Neural cell (in vitro differentiated cells): Measurements from ENCODE around the gene ZCCHC4. TPM values are rescaled to one million over a fixed set of nuclear protein-coding genes. Genes with fewer than 3 reads are reported as not detected.

Source experiments
- H2AFZ ChIP-seq: fragments of 200-600, 300-800 bp; sonication (generic), shearing (Covaris generic); 2 replicates; pipeline ENCODE4 v1.6.0; 2014; ENCODE audit warnings: low read depth, mild to moderate bottlenecking, antibody characterized with exemption, low read length, moderate library complexity
- H3F3A ChIP-seq: fragments of 200-600 bp; shearing (Covaris generic); 2 replicates; pipeline ENCODE4 v1.6.1; 2016; ENCODE audit warnings: mild to moderate bottlenecking, moderate library complexity, mixed read lengths, antibody characterized with exemption, low read length; ENCODE audit not compliant: insufficient read depth, poor library complexity, severe bottlenecking
- H3K27ac ChIP-seq: fragments of 200-600, 300-800 bp; sonication (generic), shearing (Covaris generic); 2 replicates; pipeline ENCODE4 v1.5.1; 2014; ENCODE audit warnings: mild to moderate bottlenecking, low read length, moderate library complexity
- H3K27me3 ChIP-seq: fragments of 300-800, 200-600 bp; sonication (generic), shearing (Covaris generic); 2 replicates; pipeline ENCODE4 v1.6.0; 2014; ENCODE audit warnings: mild to moderate bottlenecking, low read depth, low read length, moderate library complexity; ENCODE audit not compliant: insufficient read depth
- H3K36me3 ChIP-seq: fragments of 300-800, 200-600 bp; sonication (generic), shearing (Covaris generic); 2 replicates; pipeline ENCODE4 v1.5.1; 2014; ENCODE audit warnings: mild to moderate bottlenecking, antibody characterized with exemption, low read length, moderate library complexity; ENCODE audit not compliant: insufficient read depth
- H3K4me2 ChIP-seq: fragments of 300-800, 200-600 bp; sonication (generic), shearing (Covaris generic); 2 replicates; pipeline ENCODE4 v1.6.0; 2014; ENCODE audit warnings: mild to moderate bottlenecking, low read length
- H3K4me3 ChIP-seq: fragments of 300-800, 200-600 bp; sonication (generic), shearing (Covaris generic); 2 replicates; pipeline ENCODE4 v1.5.1; 2014; ENCODE audit warnings: mild to moderate bottlenecking, low read length, moderate library complexity
- H3K79me2 ChIP-seq: fragments of 200-600 bp; shearing (Covaris generic); replicated peaks from 2 replicates; pipeline ENCODE4 v1.6.0; 2014; ENCODE audit warnings: mild to moderate bottlenecking, low read length, moderate library complexity; ENCODE audit not compliant: insufficient read depth
- H3K9ac ChIP-seq: fragments of 300-800, 200-600 bp; sonication (generic), shearing (Covaris generic); 2 replicates; pipeline ENCODE4 v1.6.1; 2016; ENCODE audit warnings: mild to moderate bottlenecking, low read length, mixed read lengths
- H3K9me2 ChIP-seq: fragments of 200-600 bp; shearing (Covaris generic); 2 replicates; pipeline ENCODE4 v1.6.1; 2016; ENCODE audit warnings: mild to moderate bottlenecking, low read length, mixed read lengths; ENCODE audit not compliant: insufficient read depth
- H3K9me3 ChIP-seq: fragments of 200-600, 300-800 bp; sonication (generic), shearing (Covaris generic); 2 replicates; pipeline ENCODE4 v1.6.1; 2016; ENCODE audit warnings: mild to moderate bottlenecking, mixed run types, low read length, moderate library complexity, mixed read lengths
- H4K20me1 ChIP-seq: fragments of 200-600 bp; shearing (Covaris generic); 2 replicates; pipeline ENCODE4 v1.6.1; 2016; ENCODE audit warnings: mild to moderate bottlenecking, mixed run types; ENCODE audit not compliant: insufficient read depth
- EP300 ChIP-seq: fragments of 450-650 bp; conservative IDR thresholded peaks from 2 replicates; pipeline ENCODE4 v1.6.1; 2014; ENCODE audit warnings: antibody characterized with exemption, mild to moderate bottlenecking, moderate library complexity; ENCODE audit not compliant: poor library complexity, severe bottlenecking
- EZH2 ChIP-seq: fragments of 200-600, 300-800 bp; shearing (Covaris generic), sonication (generic); IDR thresholded peaks from 2 replicates; pipeline ENCODE4 v1.6.1; 2014; ENCODE audit warnings: antibody characterized with exemption, low read length, borderline replicate concordance, mild to moderate bottlenecking; ENCODE audit not compliant: insufficient read depth, poor library complexity, severe bottlenecking
- MXI1 ChIP-seq: fragments of 450-650 bp; conservative IDR thresholded peaks from 2 replicates; pipeline ENCODE4 v1.6.1; 2014; ENCODE audit warnings: antibody characterized with exemption, mild to moderate bottlenecking; ENCODE audit not compliant: poor library complexity, severe bottlenecking
- POLR2AphosphoS5 ChIP-seq: IDR thresholded peaks from 2 replicates; pipeline ENCODE4 v1.6.1; 2012
- RAD21 ChIP-seq: fragments of 450-650 bp; conservative IDR thresholded peaks from 2 replicates; pipeline ENCODE4 v1.6.1; 2014; ENCODE audit warnings: antibody characterized with exemption, mild to moderate bottlenecking, moderate library complexity
- SMC3 ChIP-seq: fragments of 450-650 bp; conservative IDR thresholded peaks from 2 replicates; pipeline ENCODE4 v1.6.1; 2014; ENCODE audit warnings: antibody characterized with exemption, mild to moderate bottlenecking, moderate library complexity; ENCODE audit not compliant: poor library complexity
- TAF1 ChIP-seq: IDR thresholded peaks from 2 replicates; pipeline ENCODE4 v1.6.1; 2012; ENCODE audit warnings: low read depth
- polyA plus RNA-seq: library from polyadenylated mRNA; depleted of rRNA; stranded (reverse); fragments of >200 nt; gene quantifications from 2 replicates; pipeline ENCODE4 v1.2.3, GENCODE V29; 2014
- TF ChIP-seq, protein P1 (sequence below): IDR thresholded peaks from 2 replicates; pipeline ENCODE4 v1.6.1; 2012; ENCODE audit warnings: borderline replicate concordance
- TF ChIP-seq, protein P2 (sequence below): fragments of 450-650 bp; IDR thresholded peaks from 2 replicates; pipeline ENCODE4 v1.5.1; 2014; ENCODE audit warnings: antibody characterized with exemption, mild to moderate bottlenecking, moderate library complexity; ENCODE audit not compliant: poor library complexity, severe bottlenecking

The ZCCHC4 gene
- polyA plus RNA-seq, 1 donor from 2014 or later: 8.6 TPM

- TF ChIP-seq, protein P1, sequence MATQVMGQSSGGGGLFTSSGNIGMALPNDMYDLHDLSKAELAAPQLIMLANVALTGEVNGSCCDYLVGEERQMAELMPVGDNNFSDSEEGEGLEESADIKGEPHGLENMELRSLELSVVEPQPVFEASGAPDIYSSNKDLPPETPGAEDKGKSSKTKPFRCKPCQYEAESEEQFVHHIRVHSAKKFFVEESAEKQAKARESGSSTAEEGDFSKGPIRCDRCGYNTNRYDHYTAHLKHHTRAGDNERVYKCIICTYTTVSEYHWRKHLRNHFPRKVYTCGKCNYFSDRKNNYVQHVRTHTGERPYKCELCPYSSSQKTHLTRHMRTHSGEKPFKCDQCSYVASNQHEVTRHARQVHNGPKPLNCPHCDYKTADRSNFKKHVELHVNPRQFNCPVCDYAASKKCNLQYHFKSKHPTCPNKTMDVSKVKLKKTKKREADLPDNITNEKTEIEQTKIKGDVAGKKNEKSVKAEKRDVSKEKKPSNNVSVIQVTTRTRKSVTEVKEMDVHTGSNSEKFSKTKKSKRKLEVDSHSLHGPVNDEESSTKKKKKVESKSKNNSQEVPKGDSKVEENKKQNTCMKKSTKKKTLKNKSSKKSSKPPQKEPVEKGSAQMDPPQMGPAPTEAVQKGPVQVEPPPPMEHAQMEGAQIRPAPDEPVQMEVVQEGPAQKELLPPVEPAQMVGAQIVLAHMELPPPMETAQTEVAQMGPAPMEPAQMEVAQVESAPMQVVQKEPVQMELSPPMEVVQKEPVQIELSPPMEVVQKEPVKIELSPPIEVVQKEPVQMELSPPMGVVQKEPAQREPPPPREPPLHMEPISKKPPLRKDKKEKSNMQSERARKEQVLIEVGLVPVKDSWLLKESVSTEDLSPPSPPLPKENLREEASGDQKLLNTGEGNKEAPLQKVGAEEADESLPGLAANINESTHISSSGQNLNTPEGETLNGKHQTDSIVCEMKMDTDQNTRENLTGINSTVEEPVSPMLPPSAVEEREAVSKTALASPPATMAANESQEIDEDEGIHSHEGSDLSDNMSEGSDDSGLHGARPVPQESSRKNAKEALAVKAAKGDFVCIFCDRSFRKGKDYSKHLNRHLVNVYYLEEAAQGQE: no peak
- no peak for TF ChIP-seq TAF1
- Histone ChIP-seq H3K27me3 (no peaks in the 10 kb centered on the region), H3K9me2 (no peaks in the 10 kb centered on the region), H3K9me3 (no peaks in the 10 kb centered on the region), H3K4me3 (no peak overlapping the region), H3K79me2 (no peaks in the 10 kb centered on the region), H3K27ac (no peak overlapping the region), H2AFZ (no peak overlapping the region), H3K4me2 (no peak overlapping the region), H4K20me1 (no peaks in the 10 kb centered on the region), H3K36me3 (no peaks in the 10 kb centered on the region), H3F3A (no peaks in the 10 kb centered on the region), H3K9ac (no peak overlapping the region)
Observed at GRCh38 chr4:25330335-25330734, 17.8 kb downstream of the ZCCHC4 start.

DNA sequence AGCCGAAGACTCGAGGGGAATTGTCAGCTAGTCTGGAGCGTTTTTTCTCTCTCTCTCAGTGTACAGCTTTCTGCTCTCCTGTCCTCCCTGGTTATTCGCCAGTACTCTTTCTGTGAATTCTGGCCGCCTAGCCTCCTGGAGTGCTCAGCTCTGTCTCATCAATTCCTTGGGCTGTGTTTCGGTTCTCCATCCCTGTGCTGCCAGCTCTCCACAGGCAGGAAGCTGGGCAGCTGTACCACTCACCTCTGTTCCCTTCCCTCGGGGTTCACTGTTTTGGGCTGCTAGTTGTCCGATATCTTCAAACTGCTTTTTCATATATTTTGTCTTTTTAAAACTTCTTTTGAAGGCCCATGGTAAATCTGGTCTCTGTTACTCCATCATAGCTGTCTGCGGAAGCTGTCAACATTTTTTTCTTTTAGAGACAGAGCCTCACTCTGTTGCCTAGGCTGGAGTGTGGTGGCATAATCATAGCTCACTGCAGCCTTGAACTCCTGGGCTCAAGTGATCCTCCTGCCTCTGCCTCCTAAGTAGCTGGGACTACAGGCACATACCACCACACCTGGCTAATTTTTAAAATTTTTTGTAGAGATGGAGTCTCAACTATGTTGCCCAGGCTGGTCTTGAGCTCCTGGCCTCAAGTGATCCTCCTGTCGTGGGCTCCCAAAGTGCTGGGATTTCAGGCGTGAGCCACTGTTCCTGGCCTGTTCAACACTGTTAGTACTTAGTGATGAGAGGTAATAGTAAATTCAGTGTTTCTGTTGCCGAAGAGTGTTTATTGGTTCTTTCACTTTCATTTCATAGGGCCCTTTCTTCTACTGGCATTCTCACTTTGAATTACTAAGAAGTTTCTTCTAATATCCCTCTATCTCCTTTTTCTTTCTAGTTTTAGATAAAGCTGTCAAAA, 18.6 kb downstream of the ZCCHC4 start:
- H3K27me3 ChIP-seq: no peaks in the 10 kb centered on the region
- H3F3A ChIP-seq: no peaks in the 10 kb centered on the region
- no peak for TF ChIP-seq TAF1
- TF ChIP-seq SMC3: no peak
- no peak for TF ChIP-seq EP300
- no peak for TF ChIP-seq EZH2
- TF ChIP-seq, protein P2, sequence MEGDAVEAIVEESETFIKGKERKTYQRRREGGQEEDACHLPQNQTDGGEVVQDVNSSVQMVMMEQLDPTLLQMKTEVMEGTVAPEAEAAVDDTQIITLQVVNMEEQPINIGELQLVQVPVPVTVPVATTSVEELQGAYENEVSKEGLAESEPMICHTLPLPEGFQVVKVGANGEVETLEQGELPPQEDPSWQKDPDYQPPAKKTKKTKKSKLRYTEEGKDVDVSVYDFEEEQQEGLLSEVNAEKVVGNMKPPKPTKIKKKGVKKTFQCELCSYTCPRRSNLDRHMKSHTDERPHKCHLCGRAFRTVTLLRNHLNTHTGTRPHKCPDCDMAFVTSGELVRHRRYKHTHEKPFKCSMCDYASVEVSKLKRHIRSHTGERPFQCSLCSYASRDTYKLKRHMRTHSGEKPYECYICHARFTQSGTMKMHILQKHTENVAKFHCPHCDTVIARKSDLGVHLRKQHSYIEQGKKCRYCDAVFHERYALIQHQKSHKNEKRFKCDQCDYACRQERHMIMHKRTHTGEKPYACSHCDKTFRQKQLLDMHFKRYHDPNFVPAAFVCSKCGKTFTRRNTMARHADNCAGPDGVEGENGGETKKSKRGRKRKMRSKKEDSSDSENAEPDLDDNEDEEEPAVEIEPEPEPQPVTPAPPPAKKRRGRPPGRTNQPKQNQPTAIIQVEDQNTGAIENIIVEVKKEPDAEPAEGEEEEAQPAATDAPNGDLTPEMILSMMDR: no peak
- TF ChIP-seq RAD21: no peak
- TF ChIP-seq MXI1: no peak
- TF ChIP-seq, protein P1: no peak
- no peak for TF ChIP-seq POLR2AphosphoS5
- H3K4me2 ChIP-seq: no peak overlapping the region
- no peaks in the 10 kb centered on the region for H4K20me1 ChIP-seq
- no peak overlapping the region for H2AFZ ChIP-seq
- no peak overlapping the region for H3K9ac ChIP-seq
- H3K9me3 ChIP-seq: no peaks in the 10 kb centered on the region
- H3K27ac ChIP-seq: no peak overlapping the region
- no peaks in the 10 kb centered on the region for H3K9me2 ChIP-seq
- no peaks in the 10 kb centered on the region for H3K79me2 ChIP-seq
- no peak overlapping the region for H3K4me3 ChIP-seq
- no peaks in the 10 kb centered on the region for H3K36me3 ChIP-seq
